SK-N-SH (cell line): ENCODE measurements around the gene C2orf74. TPM values are rescaled to one million over a fixed set of nuclear protein-coding genes. Genes with fewer than 3 reads are reported as not detected.

Experiments
- CTCF ChIA-PET: fragments of 300-600, 350-600 bp; formaldehyde crosslinking; extraction: SDS; loops from one replicate; lab custom pipeline; 2021; lab: Yijun Ruan, JAX
- POLR2A ChIA-PET: fragments of 350-600 bp; sonication (Branson Sonifier 250); formaldehyde crosslinking; extraction: SDS; loops from one replicate; lab custom pipeline; 2020; ENCODE audit warnings: antibody characterized with exemption, inconsistent platforms; lab: Yijun Ruan, JAX
- DNase-seq: peaks from one replicate; pipeline ENCODE4 v3.0.0; 2012
- H2AFZ ChIP-seq: fragments of 200-600 bp; sonication (generic); 2 replicates; pipeline ENCODE4 v1.8.1; 2016; ENCODE audit warnings: antibody characterized with exemption, mild to moderate bottlenecking, low read depth
- H3F3A ChIP-seq: fragments of 200-600 bp; sonication (generic); replicated peaks from 2 replicates; pipeline ENCODE3; 2016; ENCODE audit warnings: antibody characterized with exemption, mild to moderate bottlenecking; ENCODE audit not compliant: insufficient read depth
- H3K27ac ChIP-seq, 2 experiments: fragments of 200-500 bp in 1 of 2; fragments of 200-600 bp in 1 of 2; sonication (Bioruptor generic) in 1 of 2; sonication (generic), shearing (Covaris generic) in 1 of 2; 2 replicates each; pipeline versions ENCODE4 v1.5.1 to v1.6.1; 2014 to 2016; ENCODE audit warnings: low read depth in 2 of 2, inconsistent platforms in 1 of 2, low read length in 1 of 2, mild to moderate bottlenecking in 1 of 2, mixed read lengths in 1 of 2
- H3K27me3 ChIP-seq: fragments of 200-600 bp; sonication (generic), shearing (Covaris generic); 2 replicates; pipeline ENCODE4 v1.6.1; 2016; ENCODE audit warnings: mixed run types; ENCODE audit not compliant: insufficient read depth
- H3K36me3 ChIP-seq, 2 experiments: fragments of 200-500 bp in 1 of 2; fragments of 200-600 bp in 1 of 2; sonication (Bioruptor generic) in 1 of 2; sonication (generic) in 1 of 2; replicated peaks in 1 of 2; 2 replicates each; pipeline versions ENCODE3 to v1.5.1; 2014 to 2016; ENCODE audit warnings: low read length in 1 of 2, mild to moderate bottlenecking in 1 of 2; ENCODE audit not compliant: insufficient read depth in 2 of 2, control insufficient read depth in 1 of 2
- H3K4me1 ChIP-seq, 2 experiments: fragments of 200-500 bp in 1 of 2; fragments of 200-600 bp in 1 of 2; sonication (Bioruptor generic) in 1 of 2; sonication (generic), shearing (Covaris generic) in 1 of 2; 2 replicates each; pipeline versions ENCODE4 v1.5.1 to v1.6.1; 2014 to 2016; ENCODE audit warnings: low read depth in 1 of 2, low read length in 1 of 2, mixed run types in 1 of 2; ENCODE audit not compliant: insufficient read depth in 2 of 2, control insufficient read depth in 1 of 2
- H3K4me2 ChIP-seq: fragments of 200-600 bp; sonication (generic), shearing (Covaris generic); 2 replicates; pipeline ENCODE4 v1.6.1; 2017; ENCODE audit warnings: mixed run types
- H3K4me3 ChIP-seq, 2 experiments: fragments of 200-500 bp in 1 of 2; fragments of 200-600 bp in 1 of 2; sonication (Bioruptor generic) in 1 of 2; sonication (generic), shearing (Covaris generic) in 1 of 2; 2 replicates each; pipeline versions ENCODE4 v1.5.1 to v1.8.1; 2014 to 2016; ENCODE audit warnings: low read depth in 2 of 2, inconsistent platforms in 1 of 2, low read length in 1 of 2, mild to moderate bottlenecking in 1 of 2, mixed read lengths in 1 of 2, moderate library complexity in 1 of 2
- H3K79me2 ChIP-seq: fragments of 200-600 bp; sonication (generic); 2 replicates; pipeline ENCODE4 v1.8.1; 2017; ENCODE audit warnings: mild to moderate bottlenecking; ENCODE audit not compliant: insufficient read depth
- H3K9ac ChIP-seq: fragments of 200-600 bp; sonication (generic); 2 replicates; pipeline ENCODE4 v1.6.1; 2017; ENCODE audit warnings: mixed run types
- H3K9me2 ChIP-seq: fragments of 200-600 bp; sonication (generic); 2 replicates; pipeline ENCODE4 v1.6.1; 2017; ENCODE audit warnings: mixed run types
- H3K9me3 ChIP-seq: fragments of 200-600 bp; sonication (generic); 2 replicates; pipeline ENCODE4 v1.6.1; 2017; ENCODE audit warnings: mixed run types, mild to moderate bottlenecking, moderate library complexity
- H4K20me1 ChIP-seq: fragments of 200-600 bp; sonication (generic); 2 replicates; pipeline ENCODE4 v1.6.1; 2017; ENCODE audit warnings: mild to moderate bottlenecking, mixed run types; ENCODE audit not compliant: insufficient read depth
- ELF1 ChIP-seq: IDR thresholded peaks from 2 replicates; pipeline ENCODE4 v1.4.0; 2012
- EP300 ChIP-seq, 2 experiments: IDR thresholded peaks; 2 replicates each; pipeline versions ENCODE4 v1.4.0 to v1.6.1; 2012; ENCODE audit warnings: borderline replicate concordance in 1 of 2, low read depth in 1 of 2, low read length in 1 of 2
- FOXM1 ChIP-seq: IDR thresholded peaks from 2 replicates; pipeline ENCODE4 v1.4.0; 2012; ENCODE audit warnings: low read depth, mild to moderate bottlenecking
- NFIC ChIP-seq: IDR thresholded peaks from 2 replicates; pipeline ENCODE4 v1.4.0; 2012; ENCODE audit warnings: borderline replicate concordance
- RFX5 ChIP-seq: IDR thresholded peaks from 2 replicates; pipeline ENCODE4 v1.6.1; 2012; ENCODE audit warnings: mild to moderate bottlenecking, improper control_type of control experiment, low read length
- TCF12 ChIP-seq: IDR thresholded peaks from 2 replicates; pipeline ENCODE4 v1.4.0; 2012
- TEAD4 ChIP-seq: IDR thresholded peaks from 2 replicates; pipeline ENCODE4 v1.4.0; 2012; ENCODE audit warnings: mild to moderate bottlenecking, borderline replicate concordance; ENCODE audit not compliant: insufficient read depth
- WGBS: methylation state at CpG from one replicate; pipeline ENCODE4 v1.1.6; 2017; ENCODE audit warnings: low lambda C conversion rate; 5-methylcytosine and 5-hydroxymethylcytosine counted together
- polyA plus RNA-seq, 3 experiments: library from polyadenylated mRNA; depleted of rRNA; stranded (reverse); fragments of >200 nt; gene quantifications; 2 replicates each; pipeline ENCODE4 v1.2.3, GENCODE V29; 2012
- TF ChIP-seq, protein P1 (sequence below): IDR thresholded peaks from 2 replicates; pipeline ENCODE4 v1.6.1; 2012; ENCODE audit warnings: mild to moderate bottlenecking, low read depth, low read length, moderate library complexity
- TF ChIP-seq, protein P2 (sequence below): IDR thresholded peaks from 2 replicates; pipeline ENCODE4; 2012
- TF ChIP-seq, protein P3 (sequence below): IDR thresholded peaks from 2 replicates; pipeline ENCODE4 v1.4.0; 2012; ENCODE audit warnings: low read depth, borderline replicate concordance
- TF ChIP-seq, protein P4 (sequence below): fragments of 150-350 bp; IDR thresholded peaks from 2 replicates; pipeline ENCODE4 v1.6.1; 2016; ENCODE audit warnings: mild to moderate bottlenecking, low read depth, low read length
- TF ChIP-seq, protein P5 (sequence below): fragments of 150-350 bp; IDR thresholded peaks from 2 replicates; pipeline ENCODE4 v1.6.1; 2017; ENCODE audit warnings: antibody characterized with exemption, low read length, low read depth, borderline replicate concordance

C2orf74 gene
- polyA plus RNA-seq, 1 of the 3 experiments (the other 2 are of a cell fraction): 24.1 TPM

DNA sequence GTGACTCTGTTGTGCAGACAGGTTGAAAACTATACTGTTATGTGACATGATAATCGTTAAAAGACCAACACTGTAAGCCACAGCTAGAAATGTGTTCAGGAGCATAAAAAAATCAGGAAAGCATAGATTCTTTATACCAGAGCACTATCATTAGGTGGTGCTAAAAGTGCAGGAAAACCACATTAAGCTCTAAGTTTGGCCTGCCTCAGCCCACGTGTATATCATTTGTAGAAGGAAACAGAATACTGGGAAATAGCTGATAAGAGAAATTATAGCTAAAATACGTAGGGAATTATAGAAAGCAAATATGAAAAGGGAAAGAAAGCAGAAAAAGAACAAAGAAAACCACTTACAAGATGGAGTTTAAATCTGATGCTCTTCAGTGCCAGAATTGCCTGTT lies 26.5 kb upstream of the C2orf74 start (continued):
- TF ChIP-seq, protein P1, sequence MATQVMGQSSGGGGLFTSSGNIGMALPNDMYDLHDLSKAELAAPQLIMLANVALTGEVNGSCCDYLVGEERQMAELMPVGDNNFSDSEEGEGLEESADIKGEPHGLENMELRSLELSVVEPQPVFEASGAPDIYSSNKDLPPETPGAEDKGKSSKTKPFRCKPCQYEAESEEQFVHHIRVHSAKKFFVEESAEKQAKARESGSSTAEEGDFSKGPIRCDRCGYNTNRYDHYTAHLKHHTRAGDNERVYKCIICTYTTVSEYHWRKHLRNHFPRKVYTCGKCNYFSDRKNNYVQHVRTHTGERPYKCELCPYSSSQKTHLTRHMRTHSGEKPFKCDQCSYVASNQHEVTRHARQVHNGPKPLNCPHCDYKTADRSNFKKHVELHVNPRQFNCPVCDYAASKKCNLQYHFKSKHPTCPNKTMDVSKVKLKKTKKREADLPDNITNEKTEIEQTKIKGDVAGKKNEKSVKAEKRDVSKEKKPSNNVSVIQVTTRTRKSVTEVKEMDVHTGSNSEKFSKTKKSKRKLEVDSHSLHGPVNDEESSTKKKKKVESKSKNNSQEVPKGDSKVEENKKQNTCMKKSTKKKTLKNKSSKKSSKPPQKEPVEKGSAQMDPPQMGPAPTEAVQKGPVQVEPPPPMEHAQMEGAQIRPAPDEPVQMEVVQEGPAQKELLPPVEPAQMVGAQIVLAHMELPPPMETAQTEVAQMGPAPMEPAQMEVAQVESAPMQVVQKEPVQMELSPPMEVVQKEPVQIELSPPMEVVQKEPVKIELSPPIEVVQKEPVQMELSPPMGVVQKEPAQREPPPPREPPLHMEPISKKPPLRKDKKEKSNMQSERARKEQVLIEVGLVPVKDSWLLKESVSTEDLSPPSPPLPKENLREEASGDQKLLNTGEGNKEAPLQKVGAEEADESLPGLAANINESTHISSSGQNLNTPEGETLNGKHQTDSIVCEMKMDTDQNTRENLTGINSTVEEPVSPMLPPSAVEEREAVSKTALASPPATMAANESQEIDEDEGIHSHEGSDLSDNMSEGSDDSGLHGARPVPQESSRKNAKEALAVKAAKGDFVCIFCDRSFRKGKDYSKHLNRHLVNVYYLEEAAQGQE: no peak
- TF ChIP-seq NFIC: no peak
- TF ChIP-seq, protein P2, sequence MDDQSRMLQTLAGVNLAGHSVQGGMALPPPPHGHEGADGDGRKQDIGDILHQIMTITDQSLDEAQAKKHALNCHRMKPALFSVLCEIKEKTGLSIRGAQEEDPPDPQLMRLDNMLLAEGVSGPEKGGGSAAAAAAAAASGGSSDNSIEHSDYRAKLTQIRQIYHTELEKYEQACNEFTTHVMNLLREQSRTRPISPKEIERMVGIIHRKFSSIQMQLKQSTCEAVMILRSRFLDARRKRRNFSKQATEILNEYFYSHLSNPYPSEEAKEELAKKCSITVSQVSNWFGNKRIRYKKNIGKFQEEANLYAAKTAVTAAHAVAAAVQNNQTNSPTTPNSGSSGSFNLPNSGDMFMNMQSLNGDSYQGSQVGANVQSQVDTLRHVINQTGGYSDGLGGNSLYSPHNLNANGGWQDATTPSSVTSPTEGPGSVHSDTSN: no peak
- no peak for TF ChIP-seq TEAD4
- no peak for TF ChIP-seq RFX5

DNA sequence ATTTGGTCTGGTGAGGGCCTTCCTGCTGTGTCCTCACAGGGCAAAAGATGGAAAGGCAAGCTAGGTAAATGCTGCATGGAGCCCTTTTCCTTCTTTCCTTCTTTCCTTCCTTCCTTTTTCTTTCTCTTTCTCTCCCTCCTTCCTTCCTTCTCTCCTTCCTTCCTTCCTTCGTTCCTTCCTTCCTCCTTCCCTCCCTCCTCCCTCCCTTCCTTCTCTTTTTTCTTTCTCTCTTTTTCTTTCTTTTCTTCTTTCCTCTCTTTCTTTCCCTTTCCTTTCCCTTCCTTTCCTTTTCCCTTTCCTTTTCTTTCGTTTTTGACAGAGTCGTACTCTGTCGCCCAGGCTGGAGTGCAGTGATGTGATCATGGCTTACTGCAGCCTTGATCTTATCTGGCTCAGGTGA lies 23.1 kb upstream of the C2orf74 start:
- Histone ChIP-seq H3K9ac (no peak overlapping the region), H3K9me2 (no peaks in the 10 kb centered on the region), H3K9me3 (no peaks in the 10 kb centered on the region), H3K27ac (no peak overlapping the region), H3K36me3 (peaks cover 3 to 9% of the 10 kb centered on the region in 2 experiments), H4K20me1 (no peaks in the 10 kb centered on the region), H3K4me1 (no peaks in the 10 kb centered on the region; a peak in 1 of 4 replicates), H3F3A (peaks cover 15% of the 10 kb centered on the region), H3K4me2 (no peak overlapping the region), H3K27me3 (no peaks in the 10 kb centered on the region), H3K4me3 (no peak overlapping the region), H2AFZ (no peak overlapping the region), H3K79me2 (no peaks in the 10 kb centered on the region)
- TF ChIP-seq TCF12 (no peak), ELF1 (no peak)
- TF ChIP-seq, protein P3, sequence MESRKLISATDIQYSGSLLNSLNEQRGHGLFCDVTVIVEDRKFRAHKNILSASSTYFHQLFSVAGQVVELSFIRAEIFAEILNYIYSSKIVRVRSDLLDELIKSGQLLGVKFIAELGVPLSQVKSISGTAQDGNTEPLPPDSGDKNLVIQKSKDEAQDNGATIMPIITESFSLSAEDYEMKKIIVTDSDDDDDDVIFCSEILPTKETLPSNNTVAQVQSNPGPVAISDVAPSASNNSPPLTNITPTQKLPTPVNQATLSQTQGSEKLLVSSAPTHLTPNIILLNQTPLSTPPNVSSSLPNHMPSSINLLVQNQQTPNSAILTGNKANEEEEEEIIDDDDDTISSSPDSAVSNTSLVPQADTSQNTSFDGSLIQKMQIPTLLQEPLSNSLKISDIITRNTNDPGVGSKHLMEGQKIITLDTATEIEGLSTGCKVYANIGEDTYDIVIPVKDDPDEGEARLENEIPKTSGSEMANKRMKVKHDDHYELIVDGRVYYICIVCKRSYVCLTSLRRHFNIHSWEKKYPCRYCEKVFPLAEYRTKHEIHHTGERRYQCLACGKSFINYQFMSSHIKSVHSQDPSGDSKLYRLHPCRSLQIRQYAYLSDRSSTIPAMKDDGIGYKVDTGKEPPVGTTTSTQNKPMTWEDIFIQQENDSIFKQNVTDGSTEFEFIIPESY: no peak
- CTCF ChIA-PET: no interaction called here
- POLR2A ChIA-PET: no interaction called here
- no peak for DNase-seq
- 89% methylated on average over 4 of the region's 4 CpGs for WGBS

DNA sequence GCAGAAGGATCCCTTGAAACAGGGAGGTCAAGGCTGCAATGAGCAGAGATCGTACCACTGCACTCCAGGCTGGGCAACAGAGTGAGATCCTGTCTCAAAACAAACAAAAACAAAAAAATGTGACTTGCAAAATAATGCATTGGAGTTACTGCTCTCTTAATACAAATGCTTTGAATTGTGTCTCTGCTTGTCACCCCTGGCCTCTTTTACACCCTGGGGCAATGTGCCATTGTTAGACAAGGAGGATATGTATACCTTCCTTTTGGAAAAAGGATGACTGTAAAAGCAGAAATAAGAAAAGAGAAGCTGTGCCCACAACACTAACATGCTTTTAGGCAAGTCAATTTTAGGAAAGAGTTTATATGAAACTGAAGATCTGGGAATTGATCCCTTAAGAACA lies 20.8 kb upstream of the C2orf74 start:
- CTCF ChIA-PET: no interaction called here
- Histone ChIP-seq H3K4me2 (no peak overlapping the region), H3K79me2 (peaks cover 13% of the 10 kb centered on the region), H3K9ac (no peak overlapping the region), H3K36me3 (peaks cover 3 to 9% of the 10 kb centered on the region in 2 experiments), H3K27ac (no peak overlapping the region), H2AFZ (no peak overlapping the region), H3F3A (peaks cover 14% of the 10 kb centered on the region), H3K9me2 (no peaks in the 10 kb centered on the region), H4K20me1 (no peaks in the 10 kb centered on the region), H3K9me3 (no peaks in the 10 kb centered on the region), H3K4me1 (no peaks in the 10 kb centered on the region; a peak in 1 of 4 replicates), H3K4me3 (no peak overlapping the region), H3K27me3 (no peaks in the 10 kb centered on the region)
- no peak for DNase-seq
- POLR2A ChIA-PET: no interaction called here
- 96% methylated on average over 1 of the region's 1 CpG for WGBS
- TF ChIP-seq EP300 (IDR thresholded peaks at IDR 0.05; ENCODE audit: borderline replicate concordance in 1 of 2, low read depth in 1 of 2, low read length in 1 of 2): no peak
- TF ChIP-seq, protein P4, sequence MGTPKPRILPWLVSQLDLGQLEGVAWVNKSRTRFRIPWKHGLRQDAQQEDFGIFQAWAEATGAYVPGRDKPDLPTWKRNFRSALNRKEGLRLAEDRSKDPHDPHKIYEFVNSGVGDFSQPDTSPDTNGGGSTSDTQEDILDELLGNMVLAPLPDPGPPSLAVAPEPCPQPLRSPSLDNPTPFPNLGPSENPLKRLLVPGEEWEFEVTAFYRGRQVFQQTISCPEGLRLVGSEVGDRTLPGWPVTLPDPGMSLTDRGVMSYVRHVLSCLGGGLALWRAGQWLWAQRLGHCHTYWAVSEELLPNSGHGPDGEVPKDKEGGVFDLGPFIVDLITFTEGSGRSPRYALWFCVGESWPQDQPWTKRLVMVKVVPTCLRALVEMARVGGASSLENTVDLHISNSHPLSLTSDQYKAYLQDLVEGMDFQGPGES: no peak
- TF ChIP-seq, protein P2: no peak
- TF ChIP-seq TCF12: no peak
- TF ChIP-seq, protein P3: no peak
- TF ChIP-seq FOXM1: no peak
- TF ChIP-seq, protein P5, sequence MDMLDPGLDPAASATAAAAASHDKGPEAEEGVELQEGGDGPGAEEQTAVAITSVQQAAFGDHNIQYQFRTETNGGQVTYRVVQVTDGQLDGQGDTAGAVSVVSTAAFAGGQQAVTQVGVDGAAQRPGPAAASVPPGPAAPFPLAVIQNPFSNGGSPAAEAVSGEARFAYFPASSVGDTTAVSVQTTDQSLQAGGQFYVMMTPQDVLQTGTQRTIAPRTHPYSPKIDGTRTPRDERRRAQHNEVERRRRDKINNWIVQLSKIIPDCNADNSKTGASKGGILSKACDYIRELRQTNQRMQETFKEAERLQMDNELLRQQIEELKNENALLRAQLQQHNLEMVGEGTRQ: no peak
- no peak for TF ChIP-seq ELF1
